HG03439 (cell line): ENCODE measurements around the gene LYPLAL1.
"Not testable (repeated sequence)": the region's sequence is repeated elsewhere in the genome, so short reads cannot be mapped to it uniquely, and the experiment has no call there.

ENCODE experiments used
- ATAC-seq: cut with Tn5 transposase; IDR thresholded peaks from one replicate; pipeline ENCODE4 v1.9.1; 2021; ENCODE audit warnings: mild to moderate bottlenecking, moderate library complexity; ENCODE audit not compliant: unreplicated experiment

The LYPLAL1 gene

GRCh38 chr1:219161371-219161770, 12.3 kb upstream of the LYPLAL1 start:
- no peak for ATAC-seq

- no peak for ATAC-seq
These were observed 10.2 kb upstream of the LYPLAL1 start for GRCh38 chr1:219163401-219163954.

GRCh38 chr1:219171192-219171935, 2.3 kb upstream of the LYPLAL1 start:
- no peak for ATAC-seq

GRCh38 chr1:219172821-219173220, 857 bp upstream of the LYPLAL1 start:
- no peak for ATAC-seq

- ATAC-seq, result peak; percentile 4
These were observed 282 bp upstream of the LYPLAL1 start for GRCh38 chr1:219173434-219173757.

GRCh38 chr1:219174460-219175211, 958 bp downstream of the LYPLAL1 start:
- peak; percentile 33 for ATAC-seq

- ATAC-seq, result no peak
These were observed 1.5 kb downstream of the LYPLAL1 start for GRCh38 chr1:219175212-219175564.

- ATAC-seq, result no peak
These were observed 2.5 kb downstream of the LYPLAL1 start for GRCh38 chr1:219176168-219176567.

GRCh38 chr1:219177363-219177762, 3.7 kb downstream of the LYPLAL1 start:
- no peak for ATAC-seq

- ATAC-seq, result no peak
These were observed 4.3 kb downstream of the LYPLAL1 start for GRCh38 chr1:219177940-219178339.

GRCh38 chr1:219179293-219179692, 5.6 kb downstream of the LYPLAL1 start:
- ATAC-seq, result no peak

- no peak for ATAC-seq
These were observed 10.7 kb downstream of the LYPLAL1 start for GRCh38 chr1:219184337-219184736.

GRCh38 chr1:219185486-219186117, 11.9 kb downstream of the LYPLAL1 start:
- no peak for ATAC-seq

- no peak for ATAC-seq
These were observed 14.7 kb downstream of the LYPLAL1 start for GRCh38 chr1:219188331-219188803.

- peak; percentile 78 for ATAC-seq
These were observed 15.5 kb downstream of the LYPLAL1 start for GRCh38 chr1:219189021-219189824.

GRCh38 chr1:219189952-219190351, 16.3 kb downstream of the LYPLAL1 start:
- ATAC-seq, result no peak

- ATAC-seq, result no peak
These were observed 16.9 kb downstream of the LYPLAL1 start for GRCh38 chr1:219190605-219191004.

GRCh38 chr1:219195833-219196232, 22.2 kb downstream of the LYPLAL1 start:
- ATAC-seq, result not testable (repeated sequence)

- no peak for ATAC-seq
These were observed 28.0 kb downstream of the LYPLAL1 start for GRCh38 chr1:219201656-219202055.

- ATAC-seq, result no peak
These were observed 28.9 kb downstream of the LYPLAL1 start for GRCh38 chr1:219202567-219202966.

- ATAC-seq, result no peak
These were observed 32.7 kb downstream of the LYPLAL1 start for GRCh38 chr1:219206350-219206749.
